ENCODE measurements around the gene TNIP1. TPM values are rescaled to one million over a fixed set of nuclear protein-coding genes. Genes with fewer than 3 reads are reported as not detected.
A peak's percentile ranks its signal among the peaks of the same experiment; 100 is the strongest.

Gene TNIP1
- total RNA-seq, 1 donor from 2014 or later = 65.6 TPM

GRCh38 chr5:151062405-151063141, 18.3 kb downstream of the TNIP1 start:
- no peaks in the 10 kb centered on the region for H3K27me3 ChIP-seq (ENCODE audit: control insufficient read depth, insufficient read depth, low read length)
- no peak for TF ChIP-seq CTCF (IDR thresholded peaks at IDR 0.05; ENCODE audit: insufficient read depth, low read length, severe bottlenecking)
- no peak for FAIRE-seq
- no peak overlapping the region for H3K4me3 ChIP-seq (ENCODE audit: low read depth, low read length)
- DNase-seq (ENCODE audit: low read depth) = no peak
- peaks cover 36% of the 10 kb centered on the region for H3K36me3 ChIP-seq (ENCODE audit: control insufficient read depth, insufficient read depth, low read length)

GRCh38 chr5:151060742-151061141, 20.1 kb downstream of the TNIP1 start:
- no peak for DNase-seq (ENCODE audit: low read depth)
- no peak for FAIRE-seq
- Histone ChIP-seq H3K36me3 (ENCODE audit: control insufficient read depth, insufficient read depth, low read length) (peaks cover 42% of the 10 kb centered on the region), H3K4me3 (ENCODE audit: low read depth, low read length) (no peak overlapping the region), H3K27me3 (ENCODE audit: control insufficient read depth, insufficient read depth, low read length) (no peaks in the 10 kb centered on the region)
- TF ChIP-seq CTCF (IDR thresholded peaks at IDR 0.05; ENCODE audit: insufficient read depth, low read length, severe bottlenecking) = no peak

GRCh38 chr5:151058891-151059489, 21.8 kb downstream of the TNIP1 start:
- Histone ChIP-seq H3K27me3 (ENCODE audit: control insufficient read depth, insufficient read depth, low read length) (no peaks in the 10 kb centered on the region), H3K4me3 (ENCODE audit: low read depth, low read length) (no peak overlapping the region), H3K36me3 (ENCODE audit: control insufficient read depth, insufficient read depth, low read length) (peaks cover 45% of the 10 kb centered on the region)
- TF ChIP-seq CTCF (IDR thresholded peaks at IDR 0.05; ENCODE audit: insufficient read depth, low read length, severe bottlenecking) = no peak
- DNase-seq (ENCODE audit: low read depth) = no peak
- peak; percentile 36 for FAIRE-seq

- Histone ChIP-seq H3K36me3 (ENCODE audit: control insufficient read depth, insufficient read depth, low read length) (peaks cover 44% of the 10 kb centered on the region), H3K27me3 (ENCODE audit: control insufficient read depth, insufficient read depth, low read length) (no peaks in the 10 kb centered on the region), H3K4me3 (ENCODE audit: low read depth, low read length) (no peak overlapping the region)
- peak; percentile 11 for TF ChIP-seq CTCF (IDR thresholded peaks at IDR 0.05; ENCODE audit: insufficient read depth, low read length, severe bottlenecking)
- FAIRE-seq = no peak
- no peak for DNase-seq (ENCODE audit: low read depth)
Observed at GRCh38 chr5:151058301-151058700, 22.5 kb downstream of the TNIP1 start.

GRCh38 chr5:151056379-151057325, 24.2 kb downstream of the TNIP1 start:
- no peak for FAIRE-seq
- no peaks in the 10 kb centered on the region for H3K27me3 ChIP-seq (ENCODE audit: control insufficient read depth, insufficient read depth, low read length)
- peaks cover 44% of the 10 kb centered on the region for H3K36me3 ChIP-seq (ENCODE audit: control insufficient read depth, insufficient read depth, low read length)
- TF ChIP-seq CTCF (IDR thresholded peaks at IDR 0.05; ENCODE audit: insufficient read depth, low read length, severe bottlenecking) = no peak
- no peak overlapping the region for H3K4me3 ChIP-seq (ENCODE audit: low read depth, low read length)
- DNase-seq (ENCODE audit: low read depth) = no peak
